Breast epithelium (tissue), 3 donors: ENCODE measurements around the gene RALGPS1.

Source experiments
- POLR2A ChIP-seq: fragments of 450-650 bp; IDR thresholded peaks from one replicate; pipeline ENCODE4 v1.6.1; 2016; ENCODE audit warnings: antibody characterized with exemption, mild to moderate bottlenecking, moderate library complexity
- POLR2AphosphoS5 ChIP-seq, 3 donors: sonication (generic); formaldehyde crosslinking; IDR thresholded peaks; one replicate each; pipeline ENCODE4 v1.6.1; 2017; ENCODE audit warnings: antibody characterized with exemption in 3 of 3
- TF ChIP-seq, protein P1 (sequence below), 3 donors: fragments of 450-650 bp; IDR thresholded peaks; one replicate each; pipeline ENCODE4 v1.5.1; 2016 to 2017; ENCODE audit warnings: antibody characterized with exemption in 3 of 3, mild to moderate bottlenecking in 3 of 3, moderate library complexity in 3 of 3

DNA sequence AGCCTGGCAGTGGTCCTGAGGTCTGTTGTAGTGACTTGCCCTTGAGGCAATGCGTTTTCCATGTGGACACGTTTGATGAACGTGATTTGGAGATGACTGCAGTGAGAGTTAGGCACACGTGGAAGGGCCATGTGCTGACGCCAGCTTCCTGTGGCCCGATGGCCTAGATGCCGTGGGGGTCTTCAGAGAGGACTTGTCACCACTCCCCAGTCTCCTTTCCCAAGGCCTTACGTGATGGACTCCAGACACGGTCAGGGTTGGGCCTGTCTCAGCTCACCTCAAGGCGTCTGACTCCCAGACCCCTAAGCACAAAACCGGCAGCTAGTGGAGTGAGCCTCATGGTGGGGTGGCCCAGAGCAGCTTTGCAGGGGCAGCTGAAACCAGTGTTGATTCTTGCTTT, 115.0 kb downstream of the RALGPS1 start:
- TF ChIP-seq, protein P1, sequence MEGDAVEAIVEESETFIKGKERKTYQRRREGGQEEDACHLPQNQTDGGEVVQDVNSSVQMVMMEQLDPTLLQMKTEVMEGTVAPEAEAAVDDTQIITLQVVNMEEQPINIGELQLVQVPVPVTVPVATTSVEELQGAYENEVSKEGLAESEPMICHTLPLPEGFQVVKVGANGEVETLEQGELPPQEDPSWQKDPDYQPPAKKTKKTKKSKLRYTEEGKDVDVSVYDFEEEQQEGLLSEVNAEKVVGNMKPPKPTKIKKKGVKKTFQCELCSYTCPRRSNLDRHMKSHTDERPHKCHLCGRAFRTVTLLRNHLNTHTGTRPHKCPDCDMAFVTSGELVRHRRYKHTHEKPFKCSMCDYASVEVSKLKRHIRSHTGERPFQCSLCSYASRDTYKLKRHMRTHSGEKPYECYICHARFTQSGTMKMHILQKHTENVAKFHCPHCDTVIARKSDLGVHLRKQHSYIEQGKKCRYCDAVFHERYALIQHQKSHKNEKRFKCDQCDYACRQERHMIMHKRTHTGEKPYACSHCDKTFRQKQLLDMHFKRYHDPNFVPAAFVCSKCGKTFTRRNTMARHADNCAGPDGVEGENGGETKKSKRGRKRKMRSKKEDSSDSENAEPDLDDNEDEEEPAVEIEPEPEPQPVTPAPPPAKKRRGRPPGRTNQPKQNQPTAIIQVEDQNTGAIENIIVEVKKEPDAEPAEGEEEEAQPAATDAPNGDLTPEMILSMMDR (IDR thresholded peaks at IDR 0.05): no peak
- TF ChIP-seq POLR2AphosphoS5 (IDR thresholded peaks at IDR 0.05) (no peak), POLR2A (no peak)
